Measurements from ENCODE around the gene GNG2. TPM values are rescaled to one million over a fixed set of nuclear protein-coding genes. Genes with fewer than 3 reads are reported as not detected.

GNG2 gene
- total RNA-seq, 1 donor from 2014 or later, result 24.4 TPM

- DNase-seq (peak; percentile 63), ATAC-seq (peak; percentile 89)
- intact Hi-C loops (cut with DNase I), result no loop called here
- Histone ChIP-seq H3K9me3 (no peaks in the 10 kb centered on the region), H3K27me3 (no peaks in the 10 kb centered on the region), H3K4me1 (peaks cover 3% of the 10 kb centered on the region), H3K27ac (peak overlapping the region; percentile 75), H3K36me3 (no peaks in the 10 kb centered on the region), H3K4me3 (peak overlapping the region; percentile 28)
- TF ChIP-seq, protein P1, sequence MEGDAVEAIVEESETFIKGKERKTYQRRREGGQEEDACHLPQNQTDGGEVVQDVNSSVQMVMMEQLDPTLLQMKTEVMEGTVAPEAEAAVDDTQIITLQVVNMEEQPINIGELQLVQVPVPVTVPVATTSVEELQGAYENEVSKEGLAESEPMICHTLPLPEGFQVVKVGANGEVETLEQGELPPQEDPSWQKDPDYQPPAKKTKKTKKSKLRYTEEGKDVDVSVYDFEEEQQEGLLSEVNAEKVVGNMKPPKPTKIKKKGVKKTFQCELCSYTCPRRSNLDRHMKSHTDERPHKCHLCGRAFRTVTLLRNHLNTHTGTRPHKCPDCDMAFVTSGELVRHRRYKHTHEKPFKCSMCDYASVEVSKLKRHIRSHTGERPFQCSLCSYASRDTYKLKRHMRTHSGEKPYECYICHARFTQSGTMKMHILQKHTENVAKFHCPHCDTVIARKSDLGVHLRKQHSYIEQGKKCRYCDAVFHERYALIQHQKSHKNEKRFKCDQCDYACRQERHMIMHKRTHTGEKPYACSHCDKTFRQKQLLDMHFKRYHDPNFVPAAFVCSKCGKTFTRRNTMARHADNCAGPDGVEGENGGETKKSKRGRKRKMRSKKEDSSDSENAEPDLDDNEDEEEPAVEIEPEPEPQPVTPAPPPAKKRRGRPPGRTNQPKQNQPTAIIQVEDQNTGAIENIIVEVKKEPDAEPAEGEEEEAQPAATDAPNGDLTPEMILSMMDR (IDR thresholded peaks at IDR 0.05), result no peak
These were observed 13.6 kb upstream of the GNG2 start for GRCh38 chr14:51846631-51847488.

GRCh38 chr14:51847489-51847796, 13.0 kb upstream of the GNG2 start:
- ATAC-seq, result no peak

GRCh38 chr14:51848120-51848519, 12.3 kb upstream of the GNG2 start:
- TF ChIP-seq, protein P1 (IDR thresholded peaks at IDR 0.05), result no peak
- no peak overlapping the region for H3K27ac ChIP-seq
- intact Hi-C loops (cut with DNase I), result no loop called here
- H3K36me3 ChIP-seq, result no peaks in the 10 kb centered on the region
- DNase-seq (no peak), ATAC-seq (no peak)
- H3K4me3 ChIP-seq, result no peak overlapping the region
- peaks cover 3% of the 10 kb centered on the region for H3K4me1 ChIP-seq
- H3K27me3 ChIP-seq, result no peaks in the 10 kb centered on the region
- H3K9me3 ChIP-seq, result no peaks in the 10 kb centered on the region

More at GRCh38 chr14:51847489-51847796, 13.0 kb upstream of the GNG2 start:
- peak overlapping the region; percentile 28 for H3K4me3 ChIP-seq
- intact Hi-C loops (cut with DNase I), result no loop called here
- H3K9me3 ChIP-seq, result no peaks in the 10 kb centered on the region
- no peak for DNase-seq
- H3K27me3 ChIP-seq, result no peaks in the 10 kb centered on the region
- TF ChIP-seq, protein P1 (IDR thresholded peaks at IDR 0.05), result no peak
- no peaks in the 10 kb centered on the region for H3K36me3 ChIP-seq
- no peak overlapping the region for H3K27ac ChIP-seq
- peaks cover 3% of the 10 kb centered on the region for H3K4me1 ChIP-seq

- ATAC-seq (no peak), DNase-seq (no peak)
- intact Hi-C loops (cut with DNase I), result no loop called here
- TF ChIP-seq, protein P1 (IDR thresholded peaks at IDR 0.05), result no peak
- Histone ChIP-seq H3K27ac (no peak overlapping the region), H3K36me3 (no peaks in the 10 kb centered on the region), H3K27me3 (no peaks in the 10 kb centered on the region), H3K4me1 (peaks cover 3% of the 10 kb centered on the region), H3K9me3 (no peaks in the 10 kb centered on the region), H3K4me3 (no peak overlapping the region)
These were observed 11.3 kb upstream of the GNG2 start for GRCh38 chr14:51849097-51849496.

DNA sequence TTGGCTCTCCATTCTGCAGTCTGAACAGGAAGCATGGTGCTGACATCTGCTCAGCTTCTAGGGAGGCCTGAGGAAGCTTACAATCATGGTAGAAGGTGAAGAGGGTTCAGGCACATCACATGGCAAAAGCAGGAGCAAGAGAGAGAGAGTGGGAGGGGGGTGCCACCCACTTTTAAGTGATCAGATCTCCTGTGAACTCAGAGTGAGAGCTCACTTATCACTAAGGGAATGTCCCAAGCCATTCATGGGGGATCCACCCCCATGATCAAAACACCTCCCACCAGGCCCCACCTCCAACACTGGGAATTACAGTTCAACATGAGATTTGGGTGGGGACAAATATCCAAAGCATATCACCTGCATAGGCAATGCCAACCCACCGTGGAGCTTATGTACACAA, 9.8 kb upstream of the GNG2 start:
- TF ChIP-seq, protein P1 (IDR thresholded peaks at IDR 0.05), result no peak
- no peaks in the 10 kb centered on the region for H3K27me3 ChIP-seq
- intact Hi-C loops (cut with DNase I), result no loop called here
- H3K9me3 ChIP-seq, result no peaks in the 10 kb centered on the region
- no peak overlapping the region for H3K4me3 ChIP-seq
- peaks cover 3% of the 10 kb centered on the region for H3K4me1 ChIP-seq
- DNase-seq, result no peak
- H3K36me3 ChIP-seq, result no peaks in the 10 kb centered on the region
- no peak overlapping the region for H3K27ac ChIP-seq
- ATAC-seq, result no peak

Data from upper lobe of right lung (tissue), 1 donor.